VCaP (cell line): ENCODE results near the gene C16orf96.

ENCODE experiments used
- H3K27ac ChIP-seq: fragments of 450-650 bp; 2 replicates; pipeline ENCODE4 v1.5.1; 2017
- CTCF ChIP-seq: fragments of 450-650 bp; conservative IDR thresholded peaks from 2 replicates; pipeline ENCODE4 v1.5.1; 2017; ENCODE audit warnings: mild to moderate bottlenecking, moderate library complexity

The C16orf96 gene

GRCh38 chr16:4647644-4647980 is 91.5 kb downstream of the C16orf96 start:
- no peak overlapping the region for H3K27ac ChIP-seq

GRCh38 chr16:4648917-4649316 is 92.8 kb downstream of the C16orf96 start:
- no peak for TF ChIP-seq CTCF
- H3K27ac ChIP-seq = no peak overlapping the region

More at GRCh38 chr16:4647644-4647980, 91.5 kb downstream of the C16orf96 start:
- no peak for TF ChIP-seq CTCF

DNA sequence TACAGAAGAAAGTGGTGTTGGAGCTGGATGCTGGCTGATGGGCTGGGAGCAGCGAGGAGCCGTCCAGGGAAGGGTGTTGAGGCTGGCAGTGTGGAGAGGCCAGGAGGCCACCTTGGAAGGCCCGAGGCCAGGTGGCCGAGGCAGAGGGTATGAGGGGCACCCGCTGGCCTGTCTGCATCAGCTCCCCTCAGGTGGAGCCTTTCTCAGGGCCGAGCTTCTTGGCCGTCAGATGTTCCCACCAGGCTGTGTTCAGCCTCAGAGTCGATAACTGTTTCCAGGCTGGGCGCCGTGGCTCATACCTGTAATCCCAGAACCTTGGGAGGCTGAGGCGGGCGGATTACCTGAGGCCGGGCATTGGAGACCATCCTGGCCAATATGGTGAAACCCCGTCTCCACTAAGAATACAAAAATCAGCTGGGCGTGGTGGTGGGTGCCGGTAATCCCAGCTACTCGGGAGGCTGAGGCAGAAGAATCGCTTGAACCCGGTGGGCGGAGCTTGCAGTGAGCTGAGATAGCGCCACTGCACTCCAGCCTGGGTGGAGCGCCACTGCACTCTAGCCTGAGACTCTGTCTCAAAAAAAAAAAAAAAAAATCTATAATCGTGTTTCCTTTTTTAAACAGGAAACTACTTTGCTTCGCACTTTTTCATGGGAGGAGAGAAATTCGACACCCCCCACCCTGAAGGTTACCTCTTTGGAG is 93.8 kb downstream of the C16orf96 start:
- no peak for TF ChIP-seq CTCF
- no peak overlapping the region for H3K27ac ChIP-seq
